ENCODE results near the gene CNN2.

Gene CNN2

GRCh38 chr19:1080360-1081161, 54.2 kb downstream of the CNN2 start:
- FAIRE-seq, result no peak
- no peak for DNase-seq (ENCODE audit: low spot score)

GRCh38 chr19:1081301-1082164, 55.1 kb downstream of the CNN2 start:
- DNase-seq (ENCODE audit: low spot score), result no peak
- no peak for FAIRE-seq

GRCh38 chr19:1082165-1082927, 55.9 kb downstream of the CNN2 start:
- FAIRE-seq, result no peak
- DNase-seq (ENCODE audit: low spot score), result no peak

GRCh38 chr19:1082928-1083816, 56.8 kb downstream of the CNN2 start:
- no peak for FAIRE-seq
- no peak for DNase-seq (ENCODE audit: low spot score)

- no peak for FAIRE-seq
- peak; percentile 21 for DNase-seq (ENCODE audit: low spot score)
Measured at GRCh38 chr19:1084024-1084868, 57.8 kb downstream of the CNN2 start.

GRCh38 chr19:1085053-1085658, 58.7 kb downstream of the CNN2 start:
- DNase-seq (ENCODE audit: low spot score) (no peak), FAIRE-seq (no peak)

- DNase-seq (ENCODE audit: low spot score), result no peak
- no peak for FAIRE-seq
Measured at GRCh38 chr19:1085676-1086442, 59.5 kb downstream of the CNN2 start.

- FAIRE-seq, result no peak
- DNase-seq (ENCODE audit: low spot score), result no peak
Measured at GRCh38 chr19:1086613-1087012, 60.2 kb downstream of the CNN2 start.

DNA sequence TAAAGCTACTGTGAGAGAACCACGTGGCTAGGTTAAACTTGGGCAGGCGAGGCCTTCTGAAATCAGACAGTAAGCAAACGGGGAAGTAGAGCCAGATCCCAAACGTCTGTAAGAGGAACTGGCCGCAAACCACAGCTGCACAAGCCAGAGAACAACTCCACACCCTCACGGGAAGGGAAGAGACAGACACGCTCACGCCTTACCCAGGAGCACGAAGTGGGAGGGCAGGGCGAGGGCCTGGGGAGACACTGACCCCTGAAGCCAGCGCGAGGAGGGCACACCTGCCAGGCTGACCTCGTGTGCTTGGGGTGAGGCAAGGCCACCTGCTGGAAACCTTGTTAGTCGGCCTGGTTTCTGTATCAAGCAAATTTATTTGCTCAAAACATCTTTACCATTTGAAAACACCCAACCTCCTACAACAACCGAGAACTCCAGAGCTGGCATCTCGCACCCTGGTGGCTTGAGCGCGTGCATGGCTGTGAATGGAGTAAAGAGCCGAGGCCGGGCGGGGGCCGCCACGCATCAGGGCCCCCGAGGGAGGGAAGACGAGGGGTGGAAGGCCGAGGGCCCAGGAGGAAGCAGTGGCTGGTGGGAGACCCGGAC, 61.5 kb downstream of the CNN2 start:
- FAIRE-seq (no peak), DNase-seq (ENCODE audit: low spot score) (no peak)

DNA sequence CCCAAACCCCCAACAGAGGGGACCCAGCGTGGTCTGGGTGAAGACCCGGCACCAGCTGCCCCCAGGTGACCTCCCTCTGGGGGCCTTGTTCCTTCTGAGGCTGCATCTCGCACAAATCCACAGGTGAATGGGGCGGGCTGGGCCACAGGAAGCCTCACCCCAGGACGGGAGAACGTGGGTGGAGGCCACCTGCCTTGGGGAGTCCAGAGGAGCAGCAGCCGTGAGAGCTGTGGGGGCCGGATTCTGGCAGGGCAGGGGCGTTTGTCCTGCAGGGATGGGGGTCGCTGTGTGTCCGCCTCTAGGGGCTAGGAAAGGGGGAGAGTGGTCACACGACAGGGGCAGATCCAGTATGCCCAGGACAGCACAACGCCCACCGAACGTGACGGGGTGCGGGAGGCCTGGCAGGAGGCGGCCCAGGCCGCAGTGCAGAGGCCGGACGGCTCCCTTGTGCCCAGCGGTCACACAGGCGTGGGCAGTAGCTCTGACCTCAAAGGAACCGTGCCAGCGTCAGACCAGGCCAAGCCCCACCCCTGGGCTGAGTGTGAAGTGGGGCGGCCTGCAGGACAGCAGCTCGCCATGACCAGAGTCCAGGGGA, 62.1 kb downstream of the CNN2 start:
- no peak for FAIRE-seq
- no peak for DNase-seq (ENCODE audit: low spot score)

All from RCC 7860 (cell line).